RKO (cell line): ENCODE measurements around the gene C20orf144.
"Not testable (repeated sequence)": the region's sequence is repeated elsewhere in the genome, so short reads cannot be mapped to it uniquely, and the experiment has no call there.

ENCODE experiments used
- DNase-seq: peaks from one replicate; pipeline ENCODE4 v3.0.0-alpha.2; 2016; ENCODE audit warnings: low spot score

The C20orf144 gene

DNA sequence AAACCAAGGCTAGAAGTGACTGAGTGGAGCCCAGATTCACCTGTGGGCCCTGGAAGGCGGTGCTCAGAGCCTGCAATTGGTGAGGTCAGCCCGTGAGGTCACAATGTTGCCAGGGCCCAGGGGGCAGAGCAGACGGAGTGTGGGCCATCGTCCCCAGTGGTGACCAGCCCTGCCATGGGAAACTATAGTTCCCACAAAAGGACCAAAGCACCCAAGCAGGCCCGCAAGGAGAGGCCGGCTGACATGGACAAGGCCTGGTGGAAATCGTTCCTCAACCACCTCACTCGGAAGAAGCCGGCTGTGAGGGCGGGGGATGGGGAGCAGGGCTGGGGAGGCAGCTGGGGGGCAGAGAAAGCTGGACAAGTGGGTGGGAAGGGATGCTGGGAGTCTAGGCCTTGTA, at the start of gene C20orf144:
Gene C20orf144, plus strand, starts transcription at position 156 of the 400 bp plus-strand sequence. Its CDS starts 19 bp downstream, at position 175.
- no peak for DNase-seq

GRCh38 chr20:33621717-33622400, 40.3 kb upstream of the C20orf144 start:
- no peak for DNase-seq

DNA sequence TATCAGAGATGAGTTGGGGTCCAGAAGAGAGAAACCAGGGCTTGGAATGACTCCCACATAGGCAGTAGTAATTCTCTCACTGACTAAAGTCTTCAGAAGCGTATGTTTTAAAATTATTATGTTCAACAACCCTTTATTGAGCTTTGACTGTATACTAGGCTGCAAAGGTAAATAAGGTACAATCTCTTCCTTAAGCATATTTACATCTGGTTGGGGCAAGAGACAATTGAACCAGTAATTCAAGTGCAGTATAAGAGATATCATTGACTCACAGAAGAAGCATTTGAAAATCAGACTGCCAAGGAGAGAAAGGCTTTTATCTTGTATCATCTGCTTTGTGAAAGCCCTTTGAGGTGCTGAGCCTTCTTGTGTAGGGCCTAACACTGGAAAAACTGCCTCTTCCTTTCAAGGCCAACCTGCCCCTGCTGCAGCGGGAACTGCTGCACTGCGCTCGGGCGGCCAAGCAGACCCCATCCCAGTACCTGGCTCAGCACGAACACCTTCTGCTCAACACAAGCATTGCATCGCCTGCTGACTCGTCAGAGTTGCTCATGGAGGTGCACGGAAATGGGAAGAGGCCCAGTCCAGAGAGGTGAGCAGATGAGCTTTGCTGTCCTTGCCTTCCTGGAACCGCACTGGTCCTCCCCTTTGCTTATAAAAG, 39.3 kb upstream of the C20orf144 start:
- DNase-seq = no peak

GRCh38 chr20:33624399-33624798, 37.7 kb upstream of the C20orf144 start:
- no peak for DNase-seq

GRCh38 chr20:33626190-33626589, 35.9 kb upstream of the C20orf144 start:
- no peak for DNase-seq

GRCh38 chr20:33627577-33628216, 34.4 kb upstream of the C20orf144 start:
- DNase-seq = no peak

- DNase-seq = no peak
These were observed 32.6 kb upstream of the C20orf144 start for GRCh38 chr20:33629533-33629932.

- no peak for DNase-seq
These were observed 32.1 kb upstream of the C20orf144 start for GRCh38 chr20:33629979-33630378.

DNA sequence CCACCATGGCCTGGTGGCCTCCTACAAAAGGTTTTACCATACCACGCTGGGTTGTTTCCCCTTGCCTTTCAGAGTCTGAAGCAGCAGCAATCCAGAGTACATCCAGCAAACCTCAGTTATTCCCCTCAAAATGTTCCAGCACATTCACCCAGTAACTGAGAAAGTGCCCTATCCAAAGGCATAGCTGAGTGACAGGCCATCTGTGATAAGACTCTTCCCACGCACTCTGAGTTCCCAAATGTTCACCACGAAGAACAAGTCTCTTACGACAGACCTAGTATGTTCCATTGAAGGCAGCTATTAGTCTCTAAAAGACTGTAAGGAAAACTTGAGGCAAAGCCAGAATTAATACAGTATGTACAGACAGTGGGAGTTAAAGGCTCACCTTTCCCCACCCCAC, 31.6 kb upstream of the C20orf144 start:
- DNase-seq = no peak

- not testable (repeated sequence) for DNase-seq
These were observed 30.2 kb upstream of the C20orf144 start for GRCh38 chr20:33631910-33632309.

- no peak for DNase-seq
These were observed 26.8 kb upstream of the C20orf144 start for GRCh38 chr20:33635341-33635740.

GRCh38 chr20:33636776-33637175, 25.4 kb upstream of the C20orf144 start:
- no peak for DNase-seq

DNA sequence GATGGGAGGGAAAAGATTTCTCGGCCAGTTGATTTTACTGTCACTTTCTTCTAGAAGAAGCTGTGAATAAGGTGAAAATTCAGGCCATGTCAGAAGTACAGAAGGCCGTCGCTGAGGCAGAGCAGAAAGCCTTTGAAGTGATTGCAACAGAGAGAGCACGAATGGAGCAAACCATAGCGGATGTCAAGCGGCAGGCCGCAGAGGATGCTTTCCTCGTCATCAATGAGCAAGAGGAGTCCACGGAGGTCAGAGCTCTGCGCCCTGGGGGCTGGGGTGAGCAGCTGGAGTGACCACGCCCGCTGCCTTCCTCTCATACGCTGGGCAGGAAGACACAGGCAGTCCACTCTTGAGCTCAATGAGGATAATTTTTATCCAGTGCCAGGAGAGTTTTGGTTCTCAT, 21.8 kb upstream of the C20orf144 start:
- DNase-seq = no peak

DNA sequence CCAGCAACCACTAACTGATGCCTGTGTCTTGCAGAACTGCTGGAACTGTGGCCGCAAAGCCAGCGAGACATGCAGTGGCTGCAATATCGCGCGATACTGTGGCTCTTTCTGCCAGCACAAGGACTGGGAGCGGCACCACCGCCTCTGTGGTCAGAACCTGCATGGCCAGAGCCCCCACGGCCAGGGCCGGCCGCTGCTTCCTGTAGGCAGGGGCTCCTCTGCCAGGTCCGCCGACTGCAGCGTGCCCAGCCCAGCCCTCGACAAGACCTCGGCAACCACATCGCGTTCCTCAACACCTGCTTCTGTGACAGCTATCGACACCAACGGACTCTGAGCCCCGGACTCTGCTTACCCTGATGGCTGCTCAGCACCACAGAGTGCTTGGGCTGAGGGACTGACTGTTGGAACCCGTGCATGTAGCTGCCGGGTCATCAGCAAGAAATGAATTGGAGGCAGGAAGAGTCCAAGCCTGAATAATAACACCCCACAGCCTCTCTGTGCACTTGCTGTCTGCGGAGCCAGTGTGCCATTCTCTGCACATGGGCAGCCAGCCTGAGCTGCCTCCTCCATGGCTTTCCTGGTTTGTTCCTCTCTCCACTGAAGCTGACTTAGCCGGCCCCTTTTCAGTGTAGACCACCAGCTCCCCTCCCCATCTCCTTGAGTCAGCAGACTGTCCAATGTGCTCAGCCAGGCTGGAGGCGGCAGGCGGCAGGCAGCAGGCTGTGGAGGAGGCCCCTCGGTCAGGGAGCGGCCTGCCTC, 17.6 kb upstream of the C20orf144 start:
- DNase-seq = no peak

DNA sequence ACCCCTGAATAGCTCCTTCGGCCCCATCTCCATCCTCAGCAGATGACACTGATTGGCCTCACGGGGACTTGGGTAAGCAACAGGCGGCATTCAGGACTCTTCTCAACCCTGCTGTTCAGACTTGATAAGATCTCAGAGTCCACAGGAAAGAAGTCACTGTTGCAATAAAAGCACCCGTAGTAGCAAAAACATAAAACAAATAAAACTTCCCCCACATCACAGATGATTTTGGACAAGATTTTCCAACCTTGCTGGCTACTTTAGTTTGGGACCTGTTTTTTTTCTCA, 17.1 kb upstream of the C20orf144 start:
- DNase-seq = no peak

GRCh38 chr20:33645396-33645795, 16.7 kb upstream of the C20orf144 start:
- no peak for DNase-seq

DNA sequence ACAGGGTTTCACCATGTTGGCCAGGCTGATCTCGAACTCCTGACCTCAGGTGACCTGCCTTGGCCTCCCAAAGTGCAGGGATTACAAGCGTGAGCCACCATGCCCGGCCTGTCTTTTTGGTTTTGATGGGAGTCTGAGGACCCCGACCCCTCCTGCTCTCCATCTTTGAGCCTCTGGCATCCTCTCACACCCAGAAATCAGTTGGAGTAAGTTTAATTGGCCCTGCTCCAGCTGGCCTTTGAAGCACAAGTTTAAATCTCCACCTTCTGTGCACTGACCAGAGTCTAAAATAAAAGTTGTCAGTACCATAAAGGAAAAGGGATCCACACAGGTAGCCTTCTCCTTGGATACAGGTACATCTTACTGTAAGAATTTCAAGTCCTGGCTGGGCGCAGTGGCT, 15.9 kb upstream of the C20orf144 start:
- DNase-seq = no peak

- DNase-seq = not testable (repeated sequence)
These were observed 15.0 kb upstream of the C20orf144 start for GRCh38 chr20:33646959-33647602.

DNA sequence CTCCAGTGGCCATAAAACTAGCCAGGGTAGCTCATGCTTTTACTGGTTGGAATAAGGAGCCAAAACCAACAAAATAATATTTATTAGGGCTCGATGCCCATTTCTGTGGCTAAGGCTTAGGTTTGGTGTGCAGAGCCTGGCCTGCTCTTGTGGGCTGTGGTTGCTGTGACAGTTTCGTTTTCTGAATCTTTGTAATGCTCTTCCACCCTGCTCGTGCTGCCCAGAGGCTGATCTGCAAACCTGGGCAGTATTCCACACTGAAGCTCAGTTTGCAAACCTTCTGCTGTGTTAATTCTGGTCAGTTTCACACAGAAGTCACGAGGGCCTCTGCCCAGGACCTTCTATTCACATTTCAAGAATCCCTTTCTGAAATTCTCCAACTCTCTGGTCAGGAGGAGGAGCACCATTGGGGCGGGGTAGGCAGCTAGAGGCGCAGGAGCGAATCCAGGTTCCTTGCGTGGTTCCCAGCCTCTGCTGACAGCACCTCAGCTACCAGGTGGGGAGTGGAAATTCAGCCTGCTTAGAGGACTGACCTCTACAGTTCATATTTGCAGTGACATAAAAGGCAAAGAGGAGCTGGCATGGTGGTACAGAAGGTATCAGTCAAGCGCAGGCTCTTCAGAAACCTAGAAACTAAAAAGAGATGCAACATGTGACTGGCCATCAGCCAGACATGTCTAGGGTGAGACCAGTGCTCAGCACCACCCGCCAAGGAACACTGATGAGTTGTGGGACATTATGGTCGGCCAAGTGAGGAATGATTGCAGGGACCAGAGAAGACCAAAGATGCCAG, 14.3 kb upstream of the C20orf144 start:
- DNase-seq = no peak

GRCh38 chr20:33648396-33649004, 13.6 kb upstream of the C20orf144 start:
- no peak for DNase-seq

DNA sequence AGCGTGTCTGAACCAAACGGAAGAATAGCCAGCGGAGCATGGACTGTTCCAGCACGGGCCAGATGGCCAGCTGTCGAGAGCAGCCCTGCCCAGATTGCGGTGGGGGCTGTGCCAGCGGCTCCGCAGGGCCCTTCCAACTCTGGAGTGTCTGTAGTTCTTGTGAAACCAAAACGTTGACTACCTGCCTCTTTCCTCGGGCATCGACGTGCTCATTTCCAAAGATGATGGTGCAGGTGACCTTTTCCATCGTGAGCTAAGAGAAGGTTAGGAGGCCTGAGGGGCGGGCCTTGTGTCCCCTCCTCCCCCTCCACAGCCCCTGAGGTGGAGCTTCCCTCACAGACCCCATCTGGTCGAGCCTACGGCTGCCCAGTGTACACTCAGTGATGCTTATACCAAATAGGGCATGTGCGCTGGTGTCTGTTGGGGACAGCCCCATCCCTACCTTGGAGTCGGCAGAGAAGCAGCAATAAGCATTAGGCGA, 12.9 kb upstream of the C20orf144 start:
- no peak for DNase-seq
